LoVo (cell line): ENCODE data around the gene RAMP1.
"Not testable (repeated sequence)": the region's sequence is repeated elsewhere in the genome, so short reads cannot be mapped to it uniquely, and the experiment has no call there.

Experiments used
- DNase-seq: peaks from one replicate; pipeline ENCODE4 v3.0.0-alpha.2; 2016; ENCODE audit warnings: low spot score

The RAMP1 gene

DNA sequence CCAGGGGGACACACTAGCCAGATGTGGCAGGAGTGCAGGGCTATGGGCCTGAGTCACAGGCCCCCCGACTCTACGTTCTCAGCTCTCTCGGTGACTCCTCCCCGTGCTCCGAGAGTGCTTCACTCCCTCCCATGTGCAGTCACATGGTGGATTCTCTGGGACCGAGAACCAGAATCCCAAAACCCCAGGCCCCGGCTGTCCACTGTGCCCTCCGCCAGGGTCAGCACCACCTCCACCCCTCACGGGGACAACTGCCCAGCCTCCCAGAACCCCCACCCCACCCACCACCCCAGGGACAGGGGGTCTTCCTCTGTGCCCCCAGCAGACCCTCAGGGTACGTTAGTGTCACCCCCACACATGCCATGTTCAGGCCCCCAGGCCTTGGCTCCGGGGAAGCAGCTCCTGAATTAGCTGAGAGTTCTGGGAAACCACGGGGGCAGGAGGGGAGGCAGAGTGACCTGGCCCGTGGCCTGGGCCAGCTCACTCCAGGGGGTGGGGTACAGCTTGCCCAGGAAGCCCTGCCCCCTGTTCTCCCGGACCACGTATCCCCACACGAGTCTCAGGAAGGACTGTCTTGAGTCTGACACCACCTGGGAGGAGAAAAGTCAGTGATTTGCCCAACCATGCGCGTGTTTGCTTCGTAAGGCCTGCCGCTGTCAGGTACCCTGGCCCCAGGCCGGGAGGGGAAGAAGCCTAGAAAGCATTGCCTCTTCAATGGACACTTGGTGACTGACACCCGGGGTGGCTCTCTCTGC lies 4.4 kb downstream of the RAMP1 start:
- DNase-seq: no peak

DNA sequence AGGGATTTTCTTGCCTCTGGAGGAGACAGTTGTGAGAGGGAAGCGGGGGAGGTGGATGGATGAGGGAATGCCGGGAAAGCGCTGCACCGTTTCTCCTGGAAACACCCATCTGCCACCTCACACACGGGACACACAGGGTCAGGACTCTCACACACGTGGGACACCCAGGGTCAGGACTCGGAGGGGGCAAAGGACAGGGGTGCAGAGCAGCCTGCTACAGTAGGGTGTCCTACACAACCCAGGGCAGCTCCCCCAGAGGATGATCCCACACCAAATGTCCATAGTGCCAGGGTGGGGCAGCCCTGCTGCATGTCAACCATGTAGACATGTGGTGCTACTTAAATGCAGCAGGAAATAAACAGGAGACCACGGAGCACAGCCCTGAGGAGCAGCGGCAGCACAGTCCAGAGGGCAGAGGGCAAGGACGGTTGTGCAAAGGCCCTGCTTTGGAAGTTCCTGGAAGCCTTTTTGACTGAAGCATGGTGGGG lies 5.1 kb downstream of the RAMP1 start:
- DNase-seq: no peak

- DNase-seq: no peak
These were observed 5.7 kb downstream of the RAMP1 start for GRCh38 chr2:237864940-237865622.

DNA sequence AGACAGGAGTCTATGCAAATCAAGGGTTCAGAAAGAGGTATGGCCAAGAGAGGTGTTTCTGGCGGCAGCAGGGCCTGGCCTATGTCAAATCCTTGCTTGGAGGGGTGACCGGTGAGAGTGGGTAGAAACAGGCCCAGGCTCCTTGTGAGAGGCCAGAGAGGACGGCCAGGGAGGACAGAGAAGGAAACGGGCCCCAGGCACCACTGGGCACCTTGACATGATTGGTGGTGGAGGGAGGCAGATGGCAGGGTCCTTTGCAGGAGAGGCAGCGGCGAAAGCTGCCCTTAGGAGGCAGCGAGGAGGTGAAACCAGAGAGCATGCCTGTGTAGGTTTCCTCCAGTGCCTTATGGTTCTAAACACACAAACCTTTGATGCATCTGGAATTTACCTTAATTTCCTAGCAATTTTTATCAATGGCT lies 6.2 kb downstream of the RAMP1 start:
- no peak for DNase-seq

DNA sequence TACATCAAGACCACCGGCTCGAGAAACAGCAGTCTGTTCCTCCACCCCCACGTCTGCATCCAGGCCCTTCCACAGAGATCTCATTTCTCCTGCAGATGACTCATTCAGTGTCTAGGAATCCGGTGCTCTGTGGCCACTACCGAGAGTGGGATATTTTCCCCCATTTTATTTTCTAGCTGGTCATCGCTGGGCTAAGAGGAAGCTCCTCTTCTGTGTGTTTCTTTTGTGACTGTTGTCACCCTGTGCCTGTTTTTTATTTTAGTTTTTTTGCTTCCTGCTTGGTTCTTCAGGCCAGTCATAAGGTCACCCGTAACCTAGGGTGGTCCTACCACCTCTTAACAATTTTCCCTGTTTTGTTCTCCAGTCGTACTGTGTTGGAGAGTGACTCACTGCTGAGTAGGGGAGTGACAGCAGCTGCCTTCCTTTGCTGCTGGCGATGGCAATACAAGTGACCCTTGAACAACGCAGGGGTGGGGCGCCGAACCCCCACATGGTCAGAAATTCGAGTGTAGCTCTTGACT lies 6.7 kb downstream of the RAMP1 start:
- DNase-seq: no peak

DNA sequence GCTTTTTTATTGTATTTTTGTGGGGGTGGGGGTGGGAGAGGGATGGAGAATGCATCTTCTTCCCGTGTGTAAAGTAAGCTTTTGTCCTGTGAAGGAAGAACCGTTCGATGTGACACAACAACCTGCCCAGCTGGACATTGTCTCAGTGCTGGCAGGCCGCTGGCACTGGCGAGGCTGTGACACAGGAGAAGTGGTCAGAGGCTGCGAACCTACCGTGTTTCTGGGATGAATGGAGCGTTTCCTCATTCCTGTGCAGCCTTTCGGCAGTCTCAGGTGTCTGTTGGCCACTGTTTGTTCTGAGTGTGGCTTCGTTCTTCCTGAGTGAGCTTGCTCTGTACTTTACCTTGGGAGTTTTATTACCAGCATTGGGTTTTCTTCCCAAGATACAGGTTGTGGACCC lies 8.0 kb downstream of the RAMP1 start:
- no peak for DNase-seq

- not testable (repeated sequence) for DNase-seq
These were observed 8.7 kb downstream of the RAMP1 start for GRCh38 chr2:237868074-237868473.

GRCh38 chr2:237868631-237869342 lies 9.4 kb downstream of the RAMP1 start:
- no peak for DNase-seq

GRCh38 chr2:237869343-237870102 lies 10.1 kb downstream of the RAMP1 start:
- DNase-seq: no peak

DNA sequence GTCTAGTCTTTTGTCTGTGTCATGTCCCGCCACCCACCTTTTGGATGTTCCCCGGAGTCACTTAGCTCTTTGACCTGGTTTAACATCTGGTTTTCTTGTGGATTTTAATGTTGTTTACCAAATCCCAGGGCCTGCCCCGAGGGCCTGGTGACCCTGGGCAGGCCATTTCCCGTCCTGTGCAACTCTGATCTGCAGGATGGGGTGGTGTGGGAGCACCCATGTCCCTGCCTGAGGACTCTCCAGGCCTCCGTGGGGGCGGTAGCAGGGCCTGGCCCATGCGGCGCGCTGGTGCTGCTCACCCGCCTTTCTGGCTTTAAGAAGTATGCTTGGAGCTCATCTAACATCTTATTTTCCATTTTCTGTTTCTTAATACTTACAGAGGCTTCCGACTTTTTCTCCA lies 10.7 kb downstream of the RAMP1 start:
- no peak for DNase-seq

DNA sequence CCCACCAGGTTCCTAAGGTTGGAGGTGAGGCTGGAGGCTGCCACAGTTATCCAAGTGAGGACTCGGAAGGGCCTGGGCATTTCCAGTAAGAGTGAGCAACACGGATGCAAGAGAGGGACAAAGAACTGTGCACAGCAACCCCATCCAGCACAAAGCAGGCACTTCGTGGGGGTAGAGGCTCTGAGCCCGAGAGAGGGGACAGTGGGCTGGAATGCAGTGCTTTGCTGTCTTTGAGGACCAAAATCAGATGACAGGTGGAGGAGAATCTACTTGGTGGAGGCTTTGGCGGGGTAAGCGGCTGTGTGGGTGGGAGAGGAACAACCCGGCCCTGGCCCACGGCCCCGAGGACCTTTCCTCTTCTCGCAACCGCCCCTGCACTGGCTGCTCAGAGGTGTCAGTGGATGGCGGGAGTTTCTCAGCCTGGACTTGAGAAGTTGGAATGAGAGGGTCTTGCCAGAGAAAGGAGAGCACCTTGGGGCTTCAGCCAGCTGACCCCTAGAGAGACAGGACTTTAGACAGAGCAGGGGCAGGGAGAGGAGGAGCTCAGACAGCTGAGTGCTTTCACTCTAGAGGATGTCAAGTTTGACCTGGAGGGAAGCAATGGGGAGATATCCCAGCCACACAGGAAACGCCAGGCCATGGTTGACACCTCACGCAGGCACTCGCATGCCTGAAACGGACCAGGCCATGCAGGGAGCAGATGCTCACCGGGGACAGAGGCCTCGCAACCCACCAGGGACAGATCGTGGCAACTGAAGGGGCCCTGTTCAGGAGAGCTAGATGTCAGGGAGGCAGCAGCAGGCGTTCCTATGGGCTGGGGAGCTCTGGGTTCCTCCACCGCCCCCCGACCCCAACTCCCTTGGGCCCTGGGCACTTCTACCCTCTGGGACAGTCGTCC lies 11.6 kb downstream of the RAMP1 start:
- DNase-seq: no peak

- DNase-seq: no peak
These were observed 12.9 kb downstream of the RAMP1 start for GRCh38 chr2:237872178-237872887.

DNA sequence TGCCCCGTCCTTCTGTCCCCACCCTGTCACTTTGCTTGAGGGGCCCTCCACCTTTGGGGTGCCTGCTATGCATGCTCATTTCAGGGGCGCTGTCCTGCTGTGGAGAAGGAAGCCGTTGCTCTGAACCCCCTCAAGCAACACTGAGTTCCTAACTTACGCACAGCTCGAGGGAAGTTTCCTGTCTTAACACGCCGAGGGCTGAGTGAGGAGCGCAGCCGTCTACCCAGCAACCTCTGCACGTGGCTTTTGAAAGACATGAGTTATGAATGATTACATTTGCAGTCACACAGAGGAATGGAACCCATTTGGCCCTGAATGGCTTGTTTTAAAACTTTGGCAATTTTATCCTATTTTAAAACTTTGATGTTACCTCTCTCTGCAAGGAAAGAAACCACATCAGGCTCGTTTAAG lies 14.0 kb downstream of the RAMP1 start:
- DNase-seq: no peak

- DNase-seq: no peak
These were observed 14.6 kb downstream of the RAMP1 start for GRCh38 chr2:237873897-237874551.

DNA sequence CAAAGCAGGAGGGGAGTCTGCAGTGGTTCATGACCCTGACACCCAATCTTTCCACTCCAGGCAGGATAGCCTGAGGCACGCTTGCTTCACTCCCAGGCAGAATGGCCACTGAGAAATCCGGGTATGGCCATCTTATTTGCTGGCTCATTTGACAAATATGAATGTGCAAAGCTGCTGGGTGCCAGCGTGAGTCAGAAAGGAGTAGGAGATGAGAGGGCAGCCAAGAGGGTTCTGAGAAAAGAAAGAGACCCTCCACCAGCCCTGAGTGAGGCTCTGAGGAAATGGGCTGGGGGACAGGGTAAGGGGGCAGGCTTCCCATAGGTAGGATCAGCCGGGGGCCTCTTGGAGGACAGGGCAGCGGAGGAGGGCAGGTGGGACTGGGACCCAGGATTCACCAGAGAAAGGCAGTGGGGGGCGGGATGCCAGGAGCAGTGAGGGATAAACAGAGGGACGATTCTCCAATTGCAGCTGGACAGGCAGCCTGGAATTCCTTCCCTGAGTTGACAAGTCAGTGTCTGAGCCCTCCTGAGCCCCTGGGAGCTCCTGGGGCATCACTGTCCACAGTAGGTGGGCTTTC lies 15.2 kb downstream of the RAMP1 start:
- DNase-seq: no peak

DNA sequence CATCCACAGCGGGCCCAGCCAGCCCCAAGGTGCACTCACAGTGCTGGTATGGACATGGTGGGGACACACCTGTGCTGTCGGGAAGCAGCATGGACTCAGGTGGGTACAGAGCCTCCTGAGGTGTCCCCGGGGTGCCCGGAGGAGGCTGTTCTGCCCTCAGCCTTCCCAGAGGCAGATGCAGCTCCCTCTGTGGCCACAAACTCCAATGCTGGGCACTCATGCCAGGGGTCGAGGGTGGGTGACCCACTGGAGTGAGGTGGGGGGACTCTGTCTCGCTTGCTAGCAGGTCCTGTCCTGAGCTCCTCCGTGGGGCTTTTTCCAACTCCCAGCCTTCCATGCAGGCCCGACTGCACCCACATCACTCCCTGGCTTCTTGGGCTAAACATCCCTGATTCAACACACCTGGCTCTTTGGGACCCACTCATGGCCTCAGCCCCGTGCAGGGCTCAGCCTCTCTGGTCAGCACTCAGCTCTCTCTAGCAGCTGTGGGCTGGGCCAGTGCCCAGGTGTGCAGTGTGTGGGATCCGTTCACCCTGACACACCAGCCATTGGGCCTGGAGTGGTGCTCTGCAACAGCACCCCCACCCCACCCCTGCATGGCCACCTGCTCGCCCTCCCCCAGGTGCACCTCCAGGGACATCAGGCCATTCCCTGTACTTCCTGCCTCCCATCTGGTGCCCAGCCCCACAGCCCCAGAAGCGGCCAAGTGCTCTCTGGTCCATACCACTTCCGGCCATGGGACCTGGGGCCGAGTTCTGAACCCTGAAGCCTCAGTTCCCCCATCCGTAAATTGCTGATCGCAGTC lies 16.0 kb downstream of the RAMP1 start:
- DNase-seq: no peak

GRCh38 chr2:237876061-237876526 lies 16.7 kb downstream of the RAMP1 start:
- no peak for DNase-seq

GRCh38 chr2:237876532-237876931 lies 17.1 kb downstream of the RAMP1 start:
- no peak for DNase-seq
